Erythroblast (primary cell): ENCODE measurements around the gene PTPRM.

Experiments used
- GATA1 ChIP-seq: IDR thresholded peaks from 2 replicates; pipeline ENCODE4 v1.6.1; 2011; ENCODE audit warnings: low read depth, mild to moderate bottlenecking, control low read depth, low read length, moderate library complexity
- POLR2A ChIP-seq: IDR thresholded peaks from 2 replicates; pipeline ENCODE4 v1.6.1; 2011; ENCODE audit warnings: mild to moderate bottlenecking, low read length

DNA sequence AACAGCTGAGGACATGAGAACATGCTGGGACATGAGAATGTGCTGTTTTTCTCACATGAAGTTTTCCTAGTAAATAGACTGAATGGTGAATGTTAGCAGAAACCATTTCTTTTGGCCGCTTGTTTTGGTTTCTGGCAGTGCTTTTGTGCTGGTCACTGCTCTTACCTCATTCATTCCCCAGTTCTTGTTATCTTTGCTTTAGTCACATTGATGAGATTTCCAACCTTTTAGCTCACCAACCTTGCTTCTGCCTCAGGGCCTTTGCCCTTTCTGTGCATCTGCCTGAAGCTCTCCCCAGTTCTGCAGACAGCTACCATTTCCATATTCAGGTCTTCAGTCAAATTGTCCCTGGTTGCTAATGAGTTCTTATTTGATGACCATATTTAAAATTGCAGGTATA lies 91.6 kb downstream of the PTPRM start:
- TF ChIP-seq POLR2A (no peak), GATA1 (no peak)
